Measurements from ENCODE around the gene SPAG17.

DNA sequence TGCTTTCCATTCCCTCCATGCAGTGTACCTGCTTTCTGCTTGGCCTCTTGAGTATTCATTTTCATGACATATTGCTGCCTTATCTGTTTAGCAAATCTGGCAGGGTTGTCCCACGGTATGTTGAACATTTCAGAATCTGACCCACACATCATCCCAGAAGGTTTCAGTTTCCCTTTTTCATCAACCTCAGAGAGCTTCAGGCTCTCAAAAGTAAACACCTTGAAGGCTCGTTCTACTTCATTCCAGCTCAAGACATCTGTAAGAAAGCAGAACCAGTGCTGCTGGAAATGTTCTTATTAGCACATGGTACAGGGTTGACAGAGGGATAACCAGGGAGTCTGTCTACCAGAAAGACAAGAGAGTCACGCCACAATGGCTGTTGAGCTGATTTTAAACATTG, 103.6 kb downstream of the SPAG17 start:
- TF ChIP-seq, protein P1, sequence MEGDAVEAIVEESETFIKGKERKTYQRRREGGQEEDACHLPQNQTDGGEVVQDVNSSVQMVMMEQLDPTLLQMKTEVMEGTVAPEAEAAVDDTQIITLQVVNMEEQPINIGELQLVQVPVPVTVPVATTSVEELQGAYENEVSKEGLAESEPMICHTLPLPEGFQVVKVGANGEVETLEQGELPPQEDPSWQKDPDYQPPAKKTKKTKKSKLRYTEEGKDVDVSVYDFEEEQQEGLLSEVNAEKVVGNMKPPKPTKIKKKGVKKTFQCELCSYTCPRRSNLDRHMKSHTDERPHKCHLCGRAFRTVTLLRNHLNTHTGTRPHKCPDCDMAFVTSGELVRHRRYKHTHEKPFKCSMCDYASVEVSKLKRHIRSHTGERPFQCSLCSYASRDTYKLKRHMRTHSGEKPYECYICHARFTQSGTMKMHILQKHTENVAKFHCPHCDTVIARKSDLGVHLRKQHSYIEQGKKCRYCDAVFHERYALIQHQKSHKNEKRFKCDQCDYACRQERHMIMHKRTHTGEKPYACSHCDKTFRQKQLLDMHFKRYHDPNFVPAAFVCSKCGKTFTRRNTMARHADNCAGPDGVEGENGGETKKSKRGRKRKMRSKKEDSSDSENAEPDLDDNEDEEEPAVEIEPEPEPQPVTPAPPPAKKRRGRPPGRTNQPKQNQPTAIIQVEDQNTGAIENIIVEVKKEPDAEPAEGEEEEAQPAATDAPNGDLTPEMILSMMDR (IDR thresholded peaks at IDR 0.05): no peak
- TF ChIP-seq EZH2 (IDR thresholded peaks at IDR 0.05; ENCODE audit: borderline replicate concordance, insufficient read depth, low read depth, low read length, poor library complexity, severe bottlenecking): no peak

Measured in B cell (primary cell).